HepG2 (cell line): ENCODE results near the gene CATSPERE. TPM values are rescaled to one million over a fixed set of nuclear protein-coding genes. Genes with fewer than 3 reads are reported as not detected.

ENCODE experiments used
- ATAC-seq: fragments of 200-7000 bp; cut with Tn5 transposase; 3 replicates; pipeline ENCODE4 v1.9.1; 2020; ENCODE audit warnings: mild to moderate bottlenecking, moderate library complexity
- BruUV-seq: library from RNA; stranded (reverse); fragments of 400-500 nt; replicated peaks from 2 replicates; lab custom pipeline; 2021; lab: Mats Ljungman, UMichigan
- CTCF ChIA-PET: fragments of 300-600 bp; formaldehyde crosslinking; extraction: SDS; loops from one replicate; lab custom pipeline; 2021; ENCODE audit warnings: low total read pairs, inconsistent platforms, low intra/inter-chr PET ratio; lab: Yijun Ruan, JAX
- POLR2A ChIA-PET: fragments of 350-600 bp; sonication (Branson Sonifier 250); formaldehyde crosslinking; loops from one replicate; lab custom pipeline; 2020; ENCODE audit warnings: antibody characterized with exemption, inconsistent platforms; lab: Yijun Ruan, JAX
- DNase-seq: peaks from one replicate; pipeline ENCODE4 v3.0.0-alpha.2; 2015; ENCODE audit warnings: low spot score
- FAIRE-seq: peaks from 3 replicates; lab custom pipeline; 2011; peaks lifted over from hg19 to GRCh38; lab: Jason Lieb, UNC
- H2AFZ ChIP-seq: one replicate; pipeline ENCODE4 v1.6.1; 2011; ENCODE audit warnings: low read length, inconsistent platforms
- H3K27ac ChIP-seq: fragments of 300-600 bp; 3 replicates; pipeline ENCODE4 v1.8.0; 2011; ENCODE audit warnings: mixed run types, mild to moderate bottlenecking, mixed read lengths, low read length, inconsistent platforms; ENCODE audit not compliant: insufficient read depth; ENCODE audit errors: extremely low read length
- H3K27me3 ChIP-seq, 2 experiments: fragments of 200-600 bp in 1 of 2; 2 replicates in 1 of 2; 3 replicates in 1 of 2; pipeline versions ENCODE4 v1.6.0 to v1.8.0; 2011; ENCODE audit warnings: low read length in 2 of 2, mild to moderate bottlenecking in 2 of 2, moderate library complexity in 2 of 2, inconsistent platforms in 1 of 2; ENCODE audit not compliant: insufficient read depth in 2 of 2, control insufficient read depth in 1 of 2
- H3K36me3 ChIP-seq, 2 experiments: fragments of 200-600 bp in 1 of 2; replicated peaks in 1 of 2; 2 replicates in 1 of 2; 3 replicates in 1 of 2; pipeline versions ENCODE4 v1.5.1 to v1.8.0; 2011; ENCODE audit warnings: low read length in 2 of 2, inconsistent platforms in 1 of 2; ENCODE audit not compliant: insufficient read depth in 2 of 2, control insufficient read depth in 1 of 2
- H3K4me1 ChIP-seq: 2 replicates; pipeline ENCODE4 v1.5.1; 2012; ENCODE audit warnings: low read length, inconsistent platforms; ENCODE audit not compliant: insufficient read depth
- H3K4me2 ChIP-seq: 2 replicates; pipeline ENCODE4 v1.6.0; 2011; ENCODE audit warnings: low read depth, low read length, inconsistent platforms
- H3K4me3 ChIP-seq, 3 experiments: fragments of 200-600 bp in 1 of 3; sonication (generic), shearing (Covaris generic) in 1 of 3; replicated peaks in 1 of 3; 2 replicates each; pipeline ENCODE4 v1.5.1; 2011 to 2016; ENCODE audit warnings: low read length in 3 of 3, inconsistent platforms in 2 of 3, low read depth in 2 of 3, mild to moderate bottlenecking in 2 of 3, control low read depth in 1 of 3, mixed read lengths in 1 of 3; ENCODE audit not compliant: insufficient read depth in 1 of 3
- H3K79me2 ChIP-seq: one replicate; pipeline ENCODE4 v1.6.1; 2011; ENCODE audit warnings: low read length, inconsistent platforms; ENCODE audit not compliant: insufficient read depth
- H3K9ac ChIP-seq: 2 replicates; pipeline ENCODE4 v1.6.0; 2011; ENCODE audit warnings: mild to moderate bottlenecking, low read depth, low read length, inconsistent platforms; ENCODE audit not compliant: insufficient read depth
- H3K9me3 ChIP-seq: 2 replicates; pipeline ENCODE4 v1.5.1; 2012; ENCODE audit warnings: mild to moderate bottlenecking, low read length
- H4K20me1 ChIP-seq: 2 replicates; pipeline ENCODE4 v1.6.0; 2011; ENCODE audit warnings: inconsistent platforms, mild to moderate bottlenecking, low read length, moderate library complexity; ENCODE audit not compliant: insufficient read depth
- ERF ChIP-seq: IDR thresholded peaks from 2 replicates; pipeline ENCODE4 v1.6.1; 2018; ENCODE audit warnings: missing biosample characterization, missing genetic modification reagents
- FOXJ3 ChIP-seq: sonication (generic); formaldehyde crosslinking; IDR thresholded peaks from 2 replicates; pipeline ENCODE4 v1.4.0; 2020; ENCODE audit warnings: missing genetic modification reagents, mild to moderate bottlenecking, borderline replicate concordance
- HIVEP1 ChIP-seq: sonication (generic); formaldehyde crosslinking; IDR thresholded peaks from 2 replicates; pipeline ENCODE4 v1.4.0; 2020; ENCODE audit warnings: mild to moderate bottlenecking, missing genetic modification reagents
- HNRNPLL ChIP-seq: fragments of 200-400 bp; formaldehyde crosslinking; IDR thresholded peaks from 2 replicates; pipeline ENCODE4 v1.6.1; 2017; ENCODE audit warnings: mild to moderate bottlenecking, low read depth, low read length; ENCODE audit not compliant: poor library complexity, severe bottlenecking
- MBD4 ChIP-seq: IDR thresholded peaks from 2 replicates; pipeline ENCODE4 v1.6.1; 2012; ENCODE audit warnings: low read length, inconsistent platforms, borderline replicate concordance
- PAF1 ChIP-seq: IDR thresholded peaks from 2 replicates; pipeline ENCODE4 v1.6.1; 2016; ENCODE audit warnings: missing genetic modification reagents, missing compliant biosample characterization
- POLR2AphosphoS5 ChIP-seq: IDR thresholded peaks from 2 replicates; pipeline ENCODE4 v1.6.1; 2012; ENCODE audit warnings: low read depth, low read length
- PTBP1 ChIP-seq: fragments of 200-400 bp; formaldehyde crosslinking; IDR thresholded peaks from 2 replicates; pipeline ENCODE4 v1.6.1; 2018; ENCODE audit warnings: low read length, low read depth; ENCODE audit not compliant: poor library complexity, severe bottlenecking
- RARG ChIP-seq: sonication (generic); formaldehyde crosslinking; IDR thresholded peaks from 2 replicates; pipeline ENCODE4 v1.4.0; 2020; ENCODE audit warnings: low read depth, mild to moderate bottlenecking, missing genetic modification reagents
- SAP130 ChIP-seq: IDR thresholded peaks from 2 replicates; pipeline ENCODE4 v1.6.1; 2016; ENCODE audit warnings: low read depth
- SRF ChIP-seq: IDR thresholded peaks from 2 replicates; pipeline ENCODE4 v1.6.1; 2011; ENCODE audit warnings: mild to moderate bottlenecking, low read depth, low read length, moderate library complexity
- STAG1 ChIP-seq: sonication (generic); formaldehyde crosslinking; IDR thresholded peaks from 2 replicates; pipeline ENCODE4 v1.4.0; 2020; ENCODE audit warnings: missing genetic modification reagents
- TOE1 ChIP-seq: sonication (generic); formaldehyde crosslinking; IDR thresholded peaks from 2 replicates; pipeline ENCODE4 v1.4.0; 2020; ENCODE audit warnings: mild to moderate bottlenecking, missing genetic modification reagents
- ZKSCAN8 ChIP-seq: IDR thresholded peaks from 2 replicates; pipeline ENCODE4 v1.6.1; 2016; ENCODE audit warnings: borderline replicate concordance, missing genetic modification reagents, missing compliant biosample characterization
- ZNF276 ChIP-seq: sonication (generic); formaldehyde crosslinking; IDR thresholded peaks from 2 replicates; pipeline ENCODE4 v1.4.0; 2020; ENCODE audit warnings: mild to moderate bottlenecking, low read depth, missing genetic modification reagents
- WGBS: methylation state at CpG from one replicate; pipeline ENCODE4 v1.1.6; 2017; ENCODE audit warnings: low lambda C conversion rate; 5-methylcytosine and 5-hydroxymethylcytosine counted together
- in situ Hi-C: cut with HindIII; loops from 2 replicates; pipeline ENCODE4 v1.10.0; 2017; ENCODE audit warnings: low pct_unique_long_range_greater_than_20kb; ENCODE audit not compliant: extremely low pct_ligation_motif_present
- intact Hi-C: fragments of 100-400 bp; cut with micrococcal nuclease; formaldehyde crosslinking; loops from one replicate; pipeline ENCODE4 v1.10.0; 2022; ENCODE audit not compliant: unreplicated experiment
- polyA plus RNA-seq, 8 experiments: library from polyadenylated mRNA; depleted of rRNA in 3 of 8; stranded (reverse) in 7 of 8; unstranded in 1 of 8; fragments of >200 nt; fragmentation: Illumina TruSeq in 4 of 8; extraction: Trizol in 4 of 8; gene quantifications; 2 replicates each; pipeline versions ENCODE4 v1.2.1 to v1.2.3, GENCODE V29; 2011 to 2016; ENCODE audit warnings: low read depth in 4 of 8, missing spikeins in 1 of 8, mixed read lengths in 1 of 8; ENCODE audit not compliant: insufficient read depth in 1 of 8
- total RNA-seq, 5 experiments: library from RNA; depleted of rRNA; stranded (reverse); fragments of >200 nt; fragmentation: Illumina TruSeq; extraction: Trizol; gene quantifications; 2 replicates each; pipeline ENCODE4 v1.2.3, GENCODE V29; 2016; ENCODE audit warnings: low read depth in 1 of 5
- TF ChIP-seq, protein P1 (sequence below): sonication (generic); formaldehyde crosslinking; IDR thresholded peaks from 2 replicates; pipeline ENCODE4 v1.8.1; 2022; ENCODE audit warnings: low read depth, mild to moderate bottlenecking, missing genetic modification reagents
- TF ChIP-seq, protein P2 (sequence below): sonication (generic); formaldehyde crosslinking; IDR thresholded peaks from 2 replicates; pipeline ENCODE4 v1.4.0; 2020; ENCODE audit warnings: missing genetic modification reagents

The CATSPERE gene
- total and polyA plus RNA-seq, 2 of the 13 experiments (the other 11 are each of a cell fraction or from before 2014, with no cell fraction given), result 0.34 to 0.51 TPM

DNA sequence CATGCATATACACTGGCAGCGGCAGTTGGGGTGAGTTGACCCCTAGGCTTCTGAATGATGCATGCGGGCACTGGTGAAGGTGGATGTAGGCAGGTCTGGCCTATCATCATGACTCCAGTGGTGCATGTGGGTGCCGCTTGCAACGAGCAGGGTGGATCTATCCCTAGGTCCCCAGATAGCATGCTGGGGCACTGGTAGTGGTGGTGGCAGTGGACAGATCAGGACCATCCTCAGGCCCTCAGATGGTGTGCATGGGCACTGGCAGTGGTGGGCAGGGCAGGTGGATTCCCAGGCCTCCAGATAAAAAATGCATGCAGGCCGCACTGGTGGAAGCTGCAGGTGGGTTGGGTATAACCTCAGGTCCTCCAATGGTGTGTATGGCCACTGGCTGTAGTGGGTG is 52.4 kb downstream of the CATSPERE start (continued):
- TF ChIP-seq, protein P1, sequence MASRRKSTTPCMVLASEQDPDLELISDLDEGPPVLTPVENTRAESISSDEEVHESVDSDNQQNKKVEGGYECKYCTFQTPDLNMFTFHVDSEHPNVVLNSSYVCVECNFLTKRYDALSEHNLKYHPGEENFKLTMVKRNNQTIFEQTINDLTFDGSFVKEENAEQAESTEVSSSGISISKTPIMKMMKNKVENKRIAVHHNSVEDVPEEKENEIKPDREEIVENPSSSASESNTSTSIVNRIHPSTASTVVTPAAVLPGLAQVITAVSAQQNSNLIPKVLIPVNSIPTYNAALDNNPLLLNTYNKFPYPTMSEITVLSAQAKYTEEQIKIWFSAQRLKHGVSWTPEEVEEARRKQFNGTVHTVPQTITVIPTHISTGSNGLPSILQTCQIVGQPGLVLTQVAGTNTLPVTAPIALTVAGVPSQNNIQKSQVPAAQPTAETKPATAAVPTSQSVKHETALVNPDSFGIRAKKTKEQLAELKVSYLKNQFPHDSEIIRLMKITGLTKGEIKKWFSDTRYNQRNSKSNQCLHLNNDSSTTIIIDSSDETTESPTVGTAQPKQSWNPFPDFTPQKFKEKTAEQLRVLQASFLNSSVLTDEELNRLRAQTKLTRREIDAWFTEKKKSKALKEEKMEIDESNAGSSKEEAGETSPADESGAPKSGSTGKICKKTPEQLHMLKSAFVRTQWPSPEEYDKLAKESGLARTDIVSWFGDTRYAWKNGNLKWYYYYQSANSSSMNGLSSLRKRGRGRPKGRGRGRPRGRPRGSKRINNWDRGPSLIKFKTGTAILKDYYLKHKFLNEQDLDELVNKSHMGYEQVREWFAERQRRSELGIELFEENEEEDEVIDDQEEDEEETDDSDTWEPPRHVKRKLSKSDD (CRISPR knock-in tag), result no peak
- TF ChIP-seq ZNF276 (CRISPR knock-in tag), result no peak

DNA sequence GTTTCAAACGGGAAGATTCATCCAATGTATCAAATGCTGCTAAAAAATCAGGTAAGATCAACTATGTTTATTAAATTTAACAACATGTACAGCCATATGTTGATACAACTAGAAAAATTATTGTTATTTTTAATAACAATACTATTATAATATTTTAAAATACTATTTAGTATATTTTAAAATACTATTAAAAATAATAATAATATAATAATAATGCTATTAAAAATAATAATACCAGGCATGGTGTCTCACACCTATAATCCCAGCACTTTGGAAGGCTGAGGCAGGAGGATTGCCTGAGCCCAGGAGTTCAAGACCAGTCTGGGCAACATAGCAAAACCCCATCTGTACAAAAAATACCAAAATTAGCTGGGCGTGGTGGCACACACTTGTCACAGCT is 54.6 kb downstream of the CATSPERE start:
- CTCF ChIA-PET, result no interaction called here
- 56% methylated on average over 2 of the region's 2 CpGs for WGBS

More for the DNA sequence above, 54.6 kb downstream of the CATSPERE start:
- in situ Hi-C loops, result no loop called here
- FAIRE-seq (no peak), ATAC-seq (no peak), DNase-seq (no peak)
- Histone ChIP-seq H3K27me3 (no peaks in the 10 kb centered on the region), H3K4me2 (no peak overlapping the region), H3K79me2 (no peaks in the 10 kb centered on the region), H2AFZ (no peak overlapping the region), H3K9ac (no peak overlapping the region), H3K36me3 (no peaks in the 10 kb centered on the region), H3K4me3 (no peak overlapping the region), H3K4me1 (no peaks in the 10 kb centered on the region), H4K20me1 (no peaks in the 10 kb centered on the region), H3K9me3 (no peaks in the 10 kb centered on the region), H3K27ac (no peak overlapping the region)
- intact Hi-C loops, result no loop called here
- BruUV-seq, result no TSS peak
- POLR2A ChIA-PET, result no interaction called here
- TF ChIP-seq POLR2AphosphoS5, result no peak
- no peak for TF ChIP-seq STAG1
- no peak for TF ChIP-seq ERF
- TF ChIP-seq SAP130 (CRISPR knock-in tag), result no peak
- TF ChIP-seq TOE1 (CRISPR knock-in tag), result no peak
- TF ChIP-seq PTBP1, result no peak
- TF ChIP-seq ZKSCAN8 (CRISPR knock-in tag), result no peak
- TF ChIP-seq HNRNPLL, result no peak
- TF ChIP-seq MBD4, result no peak
- TF ChIP-seq FOXJ3 (CRISPR knock-in tag), result no peak
- TF ChIP-seq HIVEP1 (CRISPR knock-in tag), result no peak
- TF ChIP-seq, protein P2, sequence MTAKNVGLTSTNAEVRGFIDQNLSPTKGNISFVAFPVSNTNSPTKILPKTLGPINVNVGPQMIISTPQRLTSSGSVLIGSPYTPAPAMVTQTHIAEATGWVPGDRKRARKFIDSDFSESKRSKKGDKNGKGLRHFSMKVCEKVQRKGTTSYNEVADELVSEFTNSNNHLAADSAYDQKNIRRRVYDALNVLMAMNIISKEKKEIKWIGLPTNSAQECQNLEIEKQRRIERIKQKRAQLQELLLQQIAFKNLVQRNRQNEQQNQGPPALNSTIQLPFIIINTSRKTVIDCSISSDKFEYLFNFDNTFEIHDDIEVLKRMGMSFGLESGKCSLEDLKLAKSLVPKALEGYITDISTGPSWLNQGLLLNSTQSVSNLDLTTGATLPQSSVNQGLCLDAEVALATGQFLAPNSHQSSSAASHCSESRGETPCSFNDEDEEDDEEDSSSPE (CRISPR knock-in tag), result no peak
- TF ChIP-seq RARG (CRISPR knock-in tag), result no peak
- no peak for TF ChIP-seq SRF
- no peak for TF ChIP-seq PAF1 (CRISPR knock-in tag)
